ENCODE measurements around the gene TGFBR3. TPM values are rescaled to one million over a fixed set of nuclear protein-coding genes. Genes with fewer than 3 reads are reported as not detected.
A peak's percentile ranks its signal among the peaks of the same experiment; 100 is the strongest.
"Not testable (repeated sequence)": the region's sequence is repeated elsewhere in the genome, so short reads cannot be mapped to it uniquely, and the experiment has no call there.

Gene TGFBR3
- total RNA-seq, 1 donor from 2014 or later = 9.3 TPM

DNA sequence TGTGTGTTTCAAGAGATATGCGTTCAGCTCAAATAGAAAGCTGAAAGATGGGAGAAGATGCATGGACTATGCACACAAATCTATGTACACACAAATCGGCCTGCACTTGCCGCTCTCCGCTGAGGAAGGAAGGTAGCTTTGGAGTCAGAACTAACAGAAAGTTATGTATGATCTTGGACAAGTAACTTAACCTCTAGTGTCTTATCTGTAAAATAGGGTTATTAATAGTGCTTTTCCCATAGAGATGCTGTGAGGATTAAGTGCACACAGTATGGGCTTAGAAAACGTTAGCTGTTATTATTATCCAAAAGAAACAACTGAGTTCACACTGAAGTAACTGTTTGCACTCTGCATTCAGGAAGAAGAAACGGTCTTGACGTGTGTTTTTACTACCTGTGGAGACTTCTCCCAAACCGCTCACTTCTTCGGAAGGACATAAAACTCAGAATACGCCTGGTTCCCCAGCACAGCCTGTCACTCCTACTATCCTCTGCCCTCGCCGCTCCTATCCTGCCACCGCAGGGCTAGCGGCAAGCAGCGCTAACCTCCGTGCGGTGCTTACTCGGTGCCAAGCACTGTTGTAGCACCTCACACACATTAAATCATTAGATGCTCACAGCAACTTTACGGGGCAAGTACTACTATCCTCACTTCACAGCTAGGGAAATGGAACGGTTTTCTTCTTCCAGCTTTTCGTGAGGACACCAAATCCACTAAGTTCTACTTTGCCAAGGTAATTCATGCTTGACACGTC lies 1.3 kb downstream of the TGFBR3 start:
- ATAC-seq (peak; percentile 51), DNase-seq (ENCODE audit: low spot score) (peak; percentile 57)

DNA sequence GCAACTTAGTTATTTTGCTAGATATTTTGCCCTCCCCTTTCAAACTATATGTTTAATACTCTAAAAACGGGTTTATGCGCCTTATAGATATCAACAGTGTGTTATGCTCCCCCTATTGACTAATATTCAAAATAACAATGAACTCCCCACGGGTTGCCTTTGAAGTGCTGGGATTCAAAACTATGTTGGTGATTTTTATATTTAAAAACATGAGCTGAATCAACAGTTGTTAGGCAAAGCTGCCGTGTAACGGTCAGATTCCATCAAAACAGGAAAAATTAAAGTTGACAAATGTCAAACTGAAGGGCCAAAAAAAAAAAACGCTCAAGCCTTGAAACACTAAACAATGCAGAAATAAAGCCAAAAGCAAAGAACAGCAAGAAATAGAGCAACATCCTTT lies 2.5 kb downstream of the TGFBR3 start:
- DNase-seq (ENCODE audit: low spot score) = no peak

GRCh38 chr1:91881280-91881679 lies 4.7 kb downstream of the TGFBR3 start:
- no peak for DNase-seq (ENCODE audit: low spot score)

More for the DNA sequence above, 2.5 kb downstream of the TGFBR3 start:
- ATAC-seq = no peak

GRCh38 chr1:91879733-91880132 lies 6.2 kb downstream of the TGFBR3 start:
- no peak for ATAC-seq

More at GRCh38 chr1:91881280-91881679, 4.7 kb downstream of the TGFBR3 start:
- ATAC-seq = no peak

DNA sequence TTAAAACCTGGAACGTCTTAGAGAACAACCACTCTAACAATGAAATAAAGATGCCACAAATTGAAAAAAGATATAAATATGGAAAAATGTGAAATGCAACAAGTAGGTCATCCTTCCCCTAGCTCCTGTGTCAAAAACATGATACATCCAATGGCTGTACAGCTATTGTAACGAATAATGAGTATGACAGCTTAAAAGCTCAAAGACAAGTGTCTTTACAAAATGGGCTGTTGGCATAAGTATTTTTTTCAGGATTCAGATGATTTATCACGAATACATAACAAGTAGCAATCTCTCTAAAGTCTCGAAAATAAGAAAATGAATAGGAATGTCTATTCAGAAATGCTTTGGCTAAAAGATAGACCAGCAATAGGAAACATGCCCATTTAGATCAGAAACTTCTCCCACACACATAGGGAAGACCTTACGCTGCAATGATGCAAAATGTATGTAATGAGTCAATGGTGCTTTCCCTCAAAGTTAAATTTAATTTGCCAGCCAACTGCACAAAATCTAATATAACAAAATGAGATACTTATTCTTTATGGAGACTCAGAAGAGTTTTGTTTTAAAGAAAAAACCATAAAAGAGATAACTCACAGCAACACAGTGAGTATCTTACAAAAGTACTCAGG lies 8.3 kb downstream of the TGFBR3 start:
- ATAC-seq (no peak), DNase-seq (ENCODE audit: low spot score) (no peak)

More at GRCh38 chr1:91879733-91880132, 6.2 kb downstream of the TGFBR3 start:
- DNase-seq (ENCODE audit: low spot score) = no peak

DNA sequence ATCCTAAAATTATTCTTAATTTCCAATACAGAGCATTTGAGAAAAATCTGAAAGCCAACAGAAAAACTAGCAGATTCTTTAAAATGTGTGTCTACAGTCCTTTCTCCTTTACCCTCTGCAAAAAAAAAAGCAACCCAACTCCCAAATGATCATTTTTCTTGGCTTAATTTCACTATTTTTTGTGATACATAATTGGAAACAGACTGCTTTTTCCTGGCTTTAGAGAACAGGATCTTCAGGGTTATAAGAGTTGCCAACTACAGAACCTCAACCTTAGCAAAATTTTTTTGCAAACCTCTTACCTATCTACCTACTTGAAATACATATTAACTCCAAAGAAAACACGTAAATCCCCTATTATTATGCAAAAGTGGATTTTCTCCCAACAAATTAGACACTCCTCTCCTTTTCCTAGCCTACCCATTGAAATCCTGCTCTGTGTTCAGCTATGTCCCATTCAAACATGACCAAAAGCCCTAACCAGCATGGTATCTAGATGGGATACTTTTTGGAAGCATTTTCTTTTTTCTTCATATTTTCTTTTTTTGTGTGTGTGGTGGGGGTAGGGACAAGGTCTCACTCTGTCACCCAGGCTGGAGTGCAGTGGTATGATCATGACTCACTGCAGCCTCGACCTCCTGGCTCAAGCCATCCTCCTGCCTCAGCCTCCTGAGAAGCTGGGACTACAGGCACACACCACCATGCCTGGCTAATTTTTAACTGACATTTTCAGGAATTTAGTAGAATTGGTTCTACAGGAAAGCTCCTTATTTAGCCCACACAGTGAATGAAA lies 9.0 kb downstream of the TGFBR3 start:
- ATAC-seq (no peak), DNase-seq (ENCODE audit: low spot score) (no peak)

DNA sequence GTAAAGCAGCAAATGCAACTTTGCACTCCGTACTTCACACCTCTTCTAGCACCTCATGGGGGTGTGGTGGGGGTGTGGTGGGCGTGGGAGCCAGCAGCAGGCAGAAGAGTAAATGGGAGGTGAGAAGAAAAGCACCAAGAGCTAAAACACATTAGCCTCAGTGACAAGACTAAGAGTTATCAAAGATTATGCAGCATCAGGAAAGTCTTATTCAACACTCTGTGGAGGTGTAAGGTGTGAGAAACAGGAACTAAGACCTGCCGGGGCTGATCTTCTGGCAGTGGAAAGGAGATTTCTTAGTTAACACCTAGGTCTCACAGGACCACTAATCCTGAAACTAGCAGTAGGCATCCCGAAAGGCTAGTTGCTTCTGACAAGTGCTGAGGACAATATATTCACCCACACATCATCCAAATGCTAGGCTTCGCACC lies 9.9 kb downstream of the TGFBR3 start:
- no peak for DNase-seq (ENCODE audit: low spot score)
- ATAC-seq = no peak

GRCh38 chr1:91874167-91874566 lies 11.8 kb downstream of the TGFBR3 start:
- DNase-seq (ENCODE audit: low spot score) = no peak
- ATAC-seq = no peak

DNA sequence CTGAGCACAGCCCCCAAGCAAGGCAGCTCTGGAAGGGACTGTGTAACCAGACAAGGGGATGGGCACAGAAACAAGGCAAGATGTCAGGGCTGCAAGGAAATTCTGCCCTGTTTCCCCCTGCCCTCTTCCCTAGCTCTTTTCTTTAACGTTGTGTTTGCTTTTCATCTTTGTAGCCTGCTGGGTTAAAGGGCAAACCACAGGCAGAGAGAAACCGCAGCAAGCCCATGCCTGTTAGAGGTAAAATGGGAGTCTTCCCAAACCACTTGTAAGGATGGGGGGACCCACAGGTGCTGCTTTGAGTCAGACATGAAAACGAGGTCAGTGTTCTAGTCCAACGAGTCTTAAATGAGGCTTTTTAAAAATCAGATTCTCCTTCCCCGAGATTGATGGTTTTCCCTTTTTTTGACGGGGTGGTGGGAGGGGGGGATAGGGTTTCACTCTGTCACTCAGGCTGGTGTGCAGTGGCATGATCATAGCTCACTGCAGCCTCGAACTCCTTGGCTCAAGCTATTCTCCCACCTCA lies 13.3 kb downstream of the TGFBR3 start:
- DNase-seq (ENCODE audit: low spot score) = no peak
- peak; percentile 60 for ATAC-seq

- DNase-seq (ENCODE audit: low spot score) (no peak), ATAC-seq (peak; percentile 48)
Measured at GRCh38 chr1:91872000-91872399, 14.0 kb downstream of the TGFBR3 start.

GRCh38 chr1:91870322-91870721 lies 15.6 kb downstream of the TGFBR3 start:
- no peak for ATAC-seq
- DNase-seq (ENCODE audit: low spot score) = no peak

DNA sequence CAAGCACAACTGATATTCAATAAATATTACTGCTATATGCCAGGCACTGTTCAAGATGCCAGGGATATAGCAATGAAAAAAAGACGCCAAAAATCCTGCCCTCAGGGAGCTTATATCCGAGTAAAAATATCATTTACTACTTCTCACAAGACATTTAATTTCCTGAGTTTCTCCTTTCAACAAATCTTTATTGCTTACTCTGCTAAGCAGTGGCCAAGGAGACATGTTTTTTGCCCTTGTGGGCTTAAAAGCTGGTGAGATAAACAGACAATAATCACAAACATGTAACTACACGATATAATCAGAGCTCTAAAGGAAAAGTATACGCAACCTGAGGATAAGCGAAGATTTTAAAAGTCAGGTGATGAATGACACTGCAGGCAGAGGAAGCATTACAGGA lies 19.5 kb downstream of the TGFBR3 start:
- DNase-seq (ENCODE audit: low spot score) (no peak), ATAC-seq (no peak)

DNA sequence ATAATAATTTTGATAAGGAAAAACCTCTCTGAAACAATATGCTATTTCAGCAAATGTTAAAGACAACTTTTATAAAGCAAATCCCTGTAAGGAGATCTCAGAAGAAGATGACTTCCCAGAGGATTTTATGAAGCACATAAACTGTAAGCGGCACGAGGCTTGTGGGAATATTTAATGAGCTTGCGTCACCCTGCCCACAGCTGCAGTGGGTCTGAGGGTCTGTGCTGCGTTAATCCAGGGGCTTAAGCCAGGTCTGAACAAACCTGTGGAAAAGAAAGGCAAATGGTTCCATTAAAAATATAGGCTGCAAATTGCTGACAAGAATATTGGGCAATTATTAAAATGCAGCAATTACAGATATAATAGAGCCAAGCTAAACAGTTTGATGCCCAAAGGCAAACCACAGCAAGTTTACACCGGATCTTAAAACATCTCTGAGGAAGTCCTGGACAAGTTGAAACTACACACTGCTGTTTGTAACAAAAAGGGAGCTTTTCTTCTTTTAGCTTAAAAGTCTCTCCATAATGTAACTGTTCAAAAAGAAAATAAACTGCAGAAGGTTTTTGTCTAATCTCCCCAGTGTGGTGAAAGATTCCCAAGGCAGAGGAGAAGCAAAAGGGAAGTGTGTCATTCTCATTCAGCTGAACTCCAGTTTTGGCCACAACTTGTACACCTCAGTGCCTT lies 21.8 kb downstream of the TGFBR3 start:
- no peak for ATAC-seq
- DNase-seq (ENCODE audit: low spot score) = no peak

- no peak for DNase-seq (ENCODE audit: low spot score)
- no peak for ATAC-seq
Measured at GRCh38 chr1:91863498-91863897, 22.5 kb downstream of the TGFBR3 start.

GRCh38 chr1:91862120-91862519 lies 23.8 kb downstream of the TGFBR3 start:
- DNase-seq (ENCODE audit: low spot score) (no peak), ATAC-seq (no peak)

DNA sequence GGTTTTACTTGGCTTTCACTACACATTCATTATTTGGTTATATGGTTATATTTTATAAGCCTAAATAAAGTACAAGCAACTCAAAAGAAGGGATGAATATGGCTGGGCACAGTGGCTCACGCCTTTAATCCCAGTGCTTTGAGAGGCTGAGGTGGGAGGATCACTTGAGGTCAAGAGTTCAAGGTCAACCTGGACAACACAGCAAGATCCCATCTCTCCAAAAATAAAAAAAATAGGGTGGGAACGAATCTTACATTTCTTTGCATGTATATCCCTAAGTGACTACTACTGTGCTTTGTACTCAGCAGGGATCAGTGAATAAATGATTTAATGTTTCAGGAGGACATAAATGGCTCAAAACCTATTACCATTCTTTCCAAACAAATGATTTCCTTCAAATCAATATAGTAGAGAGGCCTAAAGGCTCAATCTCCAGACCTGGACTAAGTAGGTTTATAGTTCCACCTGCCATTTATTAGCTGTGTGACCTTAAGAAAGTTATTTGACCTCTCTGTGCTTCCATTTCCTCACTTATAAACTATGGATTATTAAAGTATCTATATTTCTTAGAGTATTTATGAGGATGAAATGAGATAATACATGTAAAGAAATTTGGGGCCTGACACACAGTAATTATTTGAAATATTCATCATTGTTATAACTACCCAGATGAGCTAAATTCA lies 28.3 kb downstream of the TGFBR3 start:
- no peak for ATAC-seq
- DNase-seq (ENCODE audit: low spot score) = no peak

- no peak for ATAC-seq
- DNase-seq (ENCODE audit: low spot score) = no peak
Measured at GRCh38 chr1:91856996-91857395, 29.0 kb downstream of the TGFBR3 start.

DNA sequence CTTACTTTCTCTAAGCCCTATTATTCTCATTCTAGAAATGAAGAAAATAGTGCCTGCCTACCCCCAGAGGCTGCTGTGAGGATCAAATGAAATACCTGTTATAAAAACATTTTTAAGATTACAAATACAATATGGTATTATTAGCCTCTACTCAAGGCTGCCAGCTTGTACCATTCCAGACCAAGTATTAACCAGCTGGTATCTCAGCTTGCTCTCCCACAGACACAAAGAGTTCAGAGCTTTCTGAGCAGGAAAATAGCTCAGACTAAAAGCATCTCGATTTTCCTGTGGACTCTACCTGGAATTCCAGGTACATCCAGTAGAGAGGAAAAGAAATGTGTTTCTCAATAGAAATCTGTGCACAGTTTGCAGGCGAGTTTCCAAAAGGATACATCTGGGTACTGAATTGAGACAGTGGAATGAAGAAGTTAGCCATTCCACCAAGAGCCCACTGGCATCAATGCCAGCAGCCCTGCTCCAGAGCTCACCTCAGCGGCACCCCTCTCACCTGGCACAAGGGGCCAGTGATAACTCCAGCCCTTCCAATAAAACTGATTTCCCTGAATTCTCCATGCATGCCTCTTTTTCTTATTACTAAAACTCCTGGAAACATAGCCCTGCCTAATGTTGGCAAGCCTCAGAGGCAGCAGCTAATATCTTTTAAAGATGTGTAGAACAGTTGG lies 31.0 kb downstream of the TGFBR3 start:
- ATAC-seq (no peak), DNase-seq (ENCODE audit: low spot score) (no peak)

- ATAC-seq (no peak), DNase-seq (ENCODE audit: low spot score) (no peak)
Measured at GRCh38 chr1:91853397-91853796, 32.6 kb downstream of the TGFBR3 start.

GRCh38 chr1:91852011-91852410 lies 33.9 kb downstream of the TGFBR3 start:
- not testable (repeated sequence) for DNase-seq (ENCODE audit: low spot score); ATAC-seq
